Ectodermal cell (in vitro differentiated cells): ENCODE data around the gene PLEKHJ1. TPM values are rescaled to one million over a fixed set of nuclear protein-coding genes. Genes with fewer than 3 reads are reported as not detected.
"Not testable (repeated sequence)": the region's sequence is repeated elsewhere in the genome, so short reads cannot be mapped to it uniquely, and the experiment has no call there.

Experiments used
- H3K27ac ChIP-seq: 2 replicates; pipeline ENCODE4 v1.7.0; 2013; ENCODE audit warnings: mild to moderate bottlenecking, low read depth, low read length; ENCODE audit not compliant: insufficient read depth, poor library complexity, severe bottlenecking
- H3K27me3 ChIP-seq: 2 replicates; pipeline ENCODE4 v1.7.0; 2013; ENCODE audit warnings: mild to moderate bottlenecking, low read length; ENCODE audit not compliant: insufficient read depth, control insufficient read depth, poor library complexity, severe bottlenecking
- H3K36me3 ChIP-seq: one replicate; pipeline ENCODE4 v1.7.0; 2013; ENCODE audit warnings: low read length; ENCODE audit not compliant: control insufficient read depth, insufficient read depth
- H3K4me1 ChIP-seq: one replicate; pipeline ENCODE4 v1.7.0; 2013; ENCODE audit warnings: low read length; ENCODE audit not compliant: control insufficient read depth, insufficient read depth
- H3K4me3 ChIP-seq: 2 replicates; pipeline ENCODE4 v1.7.0; 2013; ENCODE audit warnings: low read depth, low read length, control low read depth; ENCODE audit not compliant: insufficient read depth
- H3K9me3 ChIP-seq: 2 replicates; pipeline ENCODE4 v1.7.0; 2013; ENCODE audit warnings: mild to moderate bottlenecking, low read length, moderate library complexity; ENCODE audit not compliant: control insufficient read depth
- WGBS, 2 experiments: methylation state at CpG; one replicate each; pipeline ENCODE4 v1.1.7; 2013; ENCODE audit warnings: missing lambda C conversion rate in 2 of 2; 5-methylcytosine and 5-hydroxymethylcytosine counted together
- polyA plus RNA-seq, 4 experiments: library from polyadenylated mRNA; stranded (reverse); fragments of 50-300 nt; gene quantifications; one replicate each; pipeline ENCODE4 v1.2.3, GENCODE V29; 2013

The PLEKHJ1 gene, protein sequence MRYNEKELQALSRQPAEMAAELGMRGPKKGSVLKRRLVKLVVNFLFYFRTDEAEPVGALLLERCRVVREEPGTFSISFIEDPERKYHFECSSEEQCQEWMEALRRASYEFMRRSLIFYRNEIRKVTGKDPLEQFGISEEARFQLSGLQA
- polyA plus RNA-seq (2013, experiment 1 of 4), result 97.9 TPM
- polyA plus RNA-seq (2013, experiment 2 of 4), result 94.4 TPM
- polyA plus RNA-seq (2013, experiment 3 of 4), result 94.8 TPM
- 99.3 TPM for polyA plus RNA-seq (2013, experiment 4 of 4)

DNA sequence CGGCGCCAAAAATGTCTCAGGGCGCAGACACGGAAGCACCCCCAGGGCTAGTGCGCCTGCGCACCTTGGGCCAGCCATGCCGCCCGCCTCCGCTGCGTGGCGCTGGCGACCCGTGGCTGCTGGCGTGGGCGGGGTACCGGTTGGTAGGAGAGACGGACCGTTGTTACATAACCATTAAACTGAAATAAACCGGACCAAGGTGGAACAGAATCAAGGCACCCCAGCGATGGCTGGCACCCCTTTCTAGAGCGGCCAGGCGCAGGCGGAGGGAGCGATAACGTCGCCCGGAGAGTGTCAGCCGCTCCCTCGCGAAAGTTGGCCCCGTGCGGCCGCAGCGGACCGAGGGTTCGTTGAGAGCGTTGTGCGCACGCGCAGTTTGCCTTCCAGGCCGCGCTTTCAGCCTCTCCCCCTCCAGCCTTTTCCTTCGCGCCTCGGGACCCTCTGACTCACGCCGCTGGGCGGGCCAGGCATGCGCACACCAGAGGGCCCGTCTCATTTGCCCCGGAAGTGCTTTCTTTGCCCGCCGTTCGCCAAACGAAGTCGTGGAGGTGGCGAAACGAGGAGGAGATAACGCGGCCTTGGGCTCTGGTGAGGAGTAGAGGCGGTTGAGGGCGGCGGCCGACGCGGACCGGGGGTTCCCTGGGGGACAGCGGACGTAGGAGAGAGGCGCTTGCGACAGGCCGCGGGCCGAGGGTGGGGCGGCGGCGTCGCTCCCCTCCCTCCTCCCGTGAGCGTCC is at the start of gene PLEKHJ1, which contains the start of gene SF3A2:
Gene PLEKHJ1 (minus strand): TSS at position 16 of the 737 bp plus-strand sequence. CDS start 81 bp downstream, outside the sequence.
Gene SF3A2 (plus strand): TSS at position 511 of the 737 bp plus-strand sequence. CDS start 6,595 bp downstream, outside the sequence.
- H3K27ac ChIP-seq, result peak within 1 kb of the TSS; percentile 99
- H3K4me1 ChIP-seq, result peaks cover 36% of the 10 kb centered on the region
- no peaks in the 10 kb centered on the region for H3K9me3 ChIP-seq
- H3K36me3 ChIP-seq, result peaks cover 8% of the 10 kb centered on the region
- H3K4me3 ChIP-seq, result peak within 1 kb of the TSS; percentile 78
- no peaks in the 10 kb centered on the region for H3K27me3 ChIP-seq
- WGBS, 2 experiments, result 0% methylated on average over 80 of the region's 80 CpGs

DNA sequence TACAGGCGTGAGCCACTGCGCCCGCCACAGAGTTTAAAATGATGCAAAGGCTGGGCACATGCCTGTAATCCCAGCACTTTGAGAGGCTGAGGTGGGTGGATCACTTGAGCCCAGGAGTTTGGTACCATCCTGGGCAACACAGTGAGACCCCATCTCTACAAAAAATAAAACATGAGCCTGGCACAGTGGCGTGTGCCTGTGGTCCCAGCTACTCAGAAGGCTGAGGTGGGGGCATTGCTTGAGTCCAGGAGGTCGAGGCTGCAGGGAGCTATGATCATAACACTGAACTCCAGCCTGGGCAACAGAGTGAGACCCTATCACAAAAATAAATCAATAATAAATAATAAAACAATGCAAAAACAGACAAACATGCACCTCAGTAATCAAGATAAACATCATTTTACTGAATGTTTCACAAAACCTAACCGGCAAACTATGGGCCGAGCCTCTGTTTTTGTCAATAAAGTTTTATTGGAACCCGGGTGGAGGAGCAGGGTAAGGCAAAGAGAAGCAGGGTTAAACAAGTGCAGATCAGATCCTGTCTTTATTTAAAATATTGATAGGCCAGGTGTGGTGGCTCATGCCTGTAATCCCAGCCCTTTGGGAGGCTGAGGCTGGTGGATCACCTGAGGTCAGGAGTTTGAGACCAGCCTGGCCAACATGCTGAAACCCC is 47.8 kb upstream of the PLEKHJ1 start:
- WGBS, 2 experiments, result 90 to 93% methylated on average over 8 of the region's 8 CpGs
- Histone ChIP-seq H3K4me3 (no peak overlapping the region), H3K27ac (no peak overlapping the region), H3K4me1 (peaks cover 10% of the 10 kb centered on the region), H3K27me3 (peaks cover 61% of the 10 kb centered on the region), H3K36me3 (no peaks in the 10 kb centered on the region), H3K9me3 (no peaks in the 10 kb centered on the region)

- no peaks in the 10 kb centered on the region for H3K36me3 ChIP-seq
- peaks cover 50% of the 10 kb centered on the region for H3K27me3 ChIP-seq
- H3K9me3 ChIP-seq, result no peaks in the 10 kb centered on the region
- WGBS, 2 experiments, result 63 to 64% methylated on average over 11 of the region's 11 CpGs
- H3K4me1 ChIP-seq, result peaks cover 10% of the 10 kb centered on the region
- H3K4me3 ChIP-seq, result no peak overlapping the region
- H3K27ac ChIP-seq, result no peak overlapping the region
These were observed 46.7 kb upstream of the PLEKHJ1 start for GRCh38 chr19:2282862-2283237.

DNA sequence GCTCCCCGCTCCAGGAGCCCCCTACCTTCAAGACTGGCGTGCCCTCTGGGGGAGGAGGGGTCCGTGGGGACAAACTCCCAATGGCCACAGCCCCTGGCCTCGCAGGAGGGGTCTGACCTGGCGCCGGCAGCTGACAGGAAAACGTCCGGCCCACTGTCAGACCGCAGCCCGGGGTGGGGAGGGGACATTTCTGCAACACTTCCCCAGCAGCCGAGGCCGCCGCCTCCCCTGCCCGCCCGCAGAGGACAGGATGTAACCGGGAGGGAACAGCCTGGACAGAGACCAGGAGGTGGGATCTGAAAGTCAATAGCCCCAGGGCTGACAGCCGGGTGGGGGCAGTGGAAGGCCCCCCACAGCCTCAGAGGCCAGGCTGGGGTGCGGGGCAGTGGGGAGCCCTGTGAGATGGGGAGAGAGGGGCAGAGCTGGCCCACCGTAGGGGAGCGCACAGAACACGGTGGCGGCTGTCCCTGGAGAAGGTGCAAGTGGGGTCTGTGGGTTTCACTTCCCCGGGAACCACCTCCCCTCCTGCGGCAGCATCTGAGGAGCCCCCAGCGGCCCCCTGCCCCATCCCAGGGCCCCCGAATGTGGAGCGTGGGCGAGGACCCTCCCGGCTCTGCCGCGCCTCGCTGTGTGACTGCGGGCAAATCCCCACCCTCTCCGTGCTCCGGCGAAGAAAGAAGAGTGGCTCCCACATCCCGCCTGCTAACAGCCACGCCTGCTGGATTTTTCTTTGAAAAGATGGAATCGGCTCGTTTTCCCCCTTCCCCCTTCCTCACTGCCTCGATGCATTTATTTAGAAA is 46.1 kb upstream of the PLEKHJ1 start, which contains the start of gene PEAK3:
Gene PEAK3 (minus strand): TSS at position 114 of the 800 bp plus-strand sequence. CDS start 1,244 bp downstream, outside the sequence.
- WGBS, 2 experiments, result 5 to 8% methylated on average over 41 of the region's 41 CpGs
- H3K4me1 ChIP-seq, result peaks cover 10% of the 10 kb centered on the region
- H3K4me3 ChIP-seq, result no peak within 1 kb of the TSS
- no peaks in the 10 kb centered on the region for H3K9me3 ChIP-seq
- no peaks in the 10 kb centered on the region for H3K36me3 ChIP-seq
- H3K27ac ChIP-seq, result no peak within 1 kb of the TSS
- peaks cover 44% of the 10 kb centered on the region for H3K27me3 ChIP-seq

DNA sequence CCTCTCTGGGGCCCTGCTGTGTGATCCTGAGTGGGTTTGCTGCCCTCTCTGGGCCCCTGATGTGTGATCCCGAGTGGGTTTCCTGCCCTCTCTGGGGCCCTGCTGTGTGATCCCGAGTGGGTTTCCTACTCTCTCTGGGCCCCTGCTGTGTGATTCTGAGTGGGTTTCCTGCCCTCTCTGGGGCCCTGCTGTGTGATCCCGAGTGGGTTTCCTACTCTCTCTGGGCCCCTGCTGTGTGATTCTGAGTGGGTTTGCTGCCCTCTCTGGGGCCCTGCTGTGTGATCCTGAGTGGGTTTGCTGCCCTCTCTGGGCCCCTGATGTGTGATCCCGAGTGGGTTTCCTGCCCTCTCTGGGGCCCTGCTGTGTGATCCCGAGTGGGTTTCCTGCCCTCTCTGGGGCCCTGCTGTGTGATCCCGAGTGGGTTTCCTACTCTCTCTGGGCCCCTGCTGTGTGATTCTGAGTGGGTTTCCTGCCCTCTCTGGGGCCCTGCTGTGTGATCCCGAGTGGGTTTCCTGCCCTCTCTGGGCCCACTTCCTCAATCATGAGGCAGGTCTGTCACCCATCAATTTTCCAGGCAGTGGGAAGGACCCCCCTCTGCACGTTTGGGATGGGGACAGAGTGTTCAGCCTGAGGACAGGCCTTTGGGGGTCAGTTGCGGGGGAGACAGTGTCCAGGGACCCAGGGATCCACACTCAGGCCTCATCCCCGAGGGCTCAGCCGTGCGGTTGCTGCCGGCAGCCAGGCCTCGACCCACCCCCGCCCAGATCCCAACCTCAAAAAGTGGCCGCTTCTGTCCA is 45.3 kb upstream of the PLEKHJ1 start:
- not testable (repeated sequence) for H3K36me3 ChIP-seq, H3K4me3 ChIP-seq, H3K4me1 ChIP-seq, H3K27ac ChIP-seq, H3K9me3 ChIP-seq
- peaks cover 36% of the 10 kb centered on the region for H3K27me3 ChIP-seq
- WGBS, 2 experiments, result 31 to 35% methylated on average over 15 to 16 of the region's 16 CpGs

- Histone ChIP-seq H3K36me3 (no peaks in the 10 kb centered on the region), H3K27ac (no peak overlapping the region), H3K27me3 (peaks cover 30% of the 10 kb centered on the region), H3K4me1 (peaks cover 10% of the 10 kb centered on the region), H3K9me3 (no peaks in the 10 kb centered on the region), H3K4me3 (no peak overlapping the region)
- WGBS, 2 experiments, result 81 to 82% methylated on average over 26 of the region's 26 CpGs
These were observed 44.6 kb upstream of the PLEKHJ1 start for GRCh38 chr19:2280633-2281264.

- Histone ChIP-seq H3K27ac (no peak overlapping the region), H3K36me3 (no peaks in the 10 kb centered on the region), H3K4me3 (no peak overlapping the region), H3K4me1 (peaks cover 10% of the 10 kb centered on the region), H3K27me3 (peaks cover 20% of the 10 kb centered on the region), H3K9me3 (no peaks in the 10 kb centered on the region)
- 92 to 94% methylated on average over 33 of the region's 33 CpGs for WGBS, 2 experiments
These were observed 42.5 kb upstream of the PLEKHJ1 start for GRCh38 chr19:2278459-2279158.

DNA sequence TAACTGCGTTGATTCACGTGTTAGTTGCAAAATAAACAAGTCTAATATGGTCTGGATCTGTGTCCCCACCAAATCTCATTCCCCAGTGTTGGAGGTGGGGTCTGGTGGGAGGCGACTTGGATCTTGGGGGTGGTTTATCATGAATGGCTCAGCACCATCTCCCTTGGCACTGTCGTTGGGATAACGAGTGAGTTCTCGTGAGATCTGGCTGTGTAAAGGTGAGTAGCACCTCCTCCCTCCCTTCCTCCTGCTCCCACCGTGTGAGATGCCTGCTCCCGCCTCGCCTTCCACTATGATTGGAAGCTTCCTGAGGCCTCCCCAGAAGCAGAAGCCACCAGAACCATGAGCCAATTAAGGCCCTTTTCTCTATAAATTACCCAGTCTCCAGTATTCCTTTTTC is 41.0 kb upstream of the PLEKHJ1 start:
- peaks cover 7% of the 10 kb centered on the region for H3K27me3 ChIP-seq
- H3K9me3 ChIP-seq, result no peaks in the 10 kb centered on the region
- no peak overlapping the region for H3K4me3 ChIP-seq
- no peaks in the 10 kb centered on the region for H3K36me3 ChIP-seq
- no peak overlapping the region for H3K27ac ChIP-seq
- 88 to 90% methylated on average over 9 of the region's 9 CpGs for WGBS, 2 experiments
- peaks cover 9% of the 10 kb centered on the region for H3K4me1 ChIP-seq
